Measurements from ENCODE around the gene ZNF775. TPM values are rescaled to one million over a fixed set of nuclear protein-coding genes. Genes with fewer than 3 reads are reported as not detected.
A peak's percentile ranks its signal among the peaks of the same experiment; 100 is the strongest.

ZNF775 gene
- total and polyA plus RNA-seq, 2 of the 13 experiments (the other 11 are each of a cell fraction or from before 2014, with no cell fraction given): 3.1 to 3.2 TPM

GRCh38 chr7:150415161-150416153, 36.3 kb downstream of the ZNF775 start (continued):
- TF ChIP-seq ZBTB46 (CRISPR knock-in tag; IDR thresholded peaks at IDR 0.05; ENCODE audit: borderline replicate concordance) (no peak), KDM1A (CRISPR knock-in tag; IDR thresholded peaks at IDR 0.05) (peak; percentile 68; the same call in 1 of the 2 replicates), ATF1 (CRISPR knock-in tag; IDR thresholded peaks at IDR 0.05) (no peak), RXRB (CRISPR knock-in tag; IDR thresholded peaks at IDR 0.05; ENCODE audit: borderline replicate concordance) (peak; percentile 96), ZNF678 (CRISPR knock-in tag; IDR thresholded peaks at IDR 0.05) (no peak), ELF4 (CRISPR knock-in tag; IDR thresholded peaks at IDR 0.05; ENCODE audit: borderline replicate concordance) (no peak), ZUFSP (CRISPR knock-in tag; IDR thresholded peaks at IDR 0.05; ENCODE audit: borderline replicate concordance) (no peak), RELA (CRISPR knock-in tag; IDR thresholded peaks at IDR 0.05) (no peak), NFIB (CRISPR knock-in tag; IDR thresholded peaks at IDR 0.05; ENCODE audit: borderline replicate concordance) (no peak), ZNF891 (CRISPR knock-in tag; IDR thresholded peaks at IDR 0.05) (no peak), TGIF2 (CRISPR knock-in tag; IDR thresholded peaks at IDR 0.05) (peak; percentile 85), THAP9 (CRISPR knock-in tag; IDR thresholded peaks at IDR 0.05; ENCODE audit: borderline replicate concordance) (peak; percentile 59; the same call in 1 of the 2 replicates), ZBTB44 (CRISPR knock-in tag; IDR thresholded peaks at IDR 0.05) (no peak), PITX1 (CRISPR knock-in tag; IDR thresholded peaks at IDR 0.05) (peak; percentile 73), ZFP37 (CRISPR knock-in tag; IDR thresholded peaks at IDR 0.05; ENCODE audit: borderline replicate concordance) (no peak), REL (CRISPR knock-in tag; conservative IDR thresholded peaks at IDR 0.05) (no peak), THRA (CRISPR knock-in tag; IDR thresholded peaks at IDR 0.05; ENCODE audit: borderline replicate concordance) (peak; percentile 92), DDIT3 (CRISPR knock-in tag; IDR thresholded peaks at IDR 0.05) (no peak)
